HuH-7.5 (cell line): Measurements from ENCODE around the gene ALPG.
"Not testable (repeated sequence)": the region's sequence is repeated elsewhere in the genome, so short reads cannot be mapped to it uniquely, and the experiment has no call there.

Source experiments
- DNase-seq: peaks from one replicate; pipeline ENCODE4 v3.0.0; 2011; ENCODE audit warnings: low spot score

Gene ALPG

DNA sequence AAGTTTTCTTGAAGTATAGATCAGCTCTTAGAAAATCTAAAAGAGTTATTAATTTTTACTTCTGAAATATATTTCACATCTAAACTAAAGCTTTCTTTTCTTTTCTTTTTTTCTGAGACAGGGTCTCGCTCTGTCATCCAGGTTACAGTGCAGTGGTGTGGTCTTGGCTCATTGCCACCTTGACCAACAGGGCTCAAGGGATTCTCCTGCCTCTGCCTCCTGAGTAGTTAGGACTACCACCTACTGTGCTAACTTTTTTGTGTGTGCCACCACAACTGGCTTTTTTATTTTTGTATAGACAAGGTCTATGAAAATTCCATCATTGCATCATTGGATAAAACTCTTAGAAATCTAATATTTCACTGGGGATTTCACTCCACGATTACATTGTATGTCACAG is 10.0 kb upstream of the ALPG start:
- no peak for DNase-seq

DNA sequence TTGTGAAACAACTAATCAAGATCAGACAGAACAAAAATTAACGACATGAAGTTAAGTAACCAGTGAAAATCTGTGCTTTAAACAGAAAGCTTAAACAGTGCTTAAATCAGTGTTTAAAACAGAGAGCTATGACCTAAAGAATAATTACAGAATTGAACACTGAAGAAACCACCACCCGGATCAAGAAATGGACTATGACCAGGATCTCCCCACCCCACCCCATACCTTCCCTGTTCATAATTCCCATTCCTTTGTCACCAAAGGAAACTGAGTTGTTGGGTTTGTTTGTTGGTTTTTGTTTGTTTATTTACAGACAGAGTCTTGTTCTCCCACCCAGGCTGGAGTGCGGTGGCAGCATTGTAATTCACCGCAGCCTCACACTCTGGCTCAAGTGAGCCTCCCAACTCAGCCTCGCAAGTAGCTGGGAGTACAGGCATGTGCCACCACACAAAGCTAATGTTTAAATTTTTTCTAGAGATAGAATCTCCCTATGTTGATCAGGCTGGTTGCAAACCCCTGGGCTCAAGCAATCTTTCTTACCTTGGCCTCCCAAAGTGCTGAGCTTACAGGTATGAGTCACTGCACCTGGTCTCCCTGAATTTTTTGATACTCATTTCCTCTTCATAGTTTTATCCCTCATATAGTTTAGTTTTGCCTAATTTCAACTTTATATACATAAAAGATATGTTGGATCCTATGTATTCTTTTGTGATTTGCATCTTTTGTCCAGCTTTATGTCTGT is 8.2 kb upstream of the ALPG start:
- DNase-seq, result no peak

DNA sequence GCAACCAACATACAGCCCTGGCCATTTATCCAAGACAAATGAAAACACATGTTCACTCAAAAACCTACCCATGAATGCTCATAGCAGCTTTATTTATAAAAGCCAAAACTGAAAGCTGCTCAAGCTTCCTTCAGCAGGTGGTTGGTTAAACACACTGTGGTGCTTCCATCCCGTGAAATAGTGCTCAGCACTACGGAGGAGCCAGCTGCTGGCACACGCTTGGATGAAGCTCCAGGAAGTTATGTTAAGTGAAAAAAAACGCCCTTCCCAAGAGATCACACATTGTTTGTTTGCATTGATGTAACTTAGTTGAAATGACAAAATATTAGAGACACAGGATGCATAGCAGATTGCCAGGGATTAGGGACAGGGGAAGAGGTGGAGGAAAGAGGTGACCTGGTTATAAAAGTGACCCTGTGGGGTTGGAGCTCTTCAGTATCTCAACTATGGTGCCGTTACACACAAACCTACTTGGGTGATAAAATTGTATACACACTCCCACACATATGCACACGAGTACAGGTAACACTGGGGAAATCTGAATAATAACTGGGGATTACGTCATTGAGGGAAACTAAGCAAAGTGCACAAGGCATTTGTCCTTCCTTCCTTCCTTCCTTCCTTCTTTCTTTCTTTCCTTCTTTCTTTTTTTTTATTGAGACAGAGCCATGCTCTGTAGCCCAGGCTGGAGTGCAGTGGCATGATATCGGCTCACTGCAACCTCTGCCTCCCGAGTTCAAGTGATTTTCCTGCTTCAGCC is 6.2 kb upstream of the ALPG start:
- DNase-seq, result no peak

DNA sequence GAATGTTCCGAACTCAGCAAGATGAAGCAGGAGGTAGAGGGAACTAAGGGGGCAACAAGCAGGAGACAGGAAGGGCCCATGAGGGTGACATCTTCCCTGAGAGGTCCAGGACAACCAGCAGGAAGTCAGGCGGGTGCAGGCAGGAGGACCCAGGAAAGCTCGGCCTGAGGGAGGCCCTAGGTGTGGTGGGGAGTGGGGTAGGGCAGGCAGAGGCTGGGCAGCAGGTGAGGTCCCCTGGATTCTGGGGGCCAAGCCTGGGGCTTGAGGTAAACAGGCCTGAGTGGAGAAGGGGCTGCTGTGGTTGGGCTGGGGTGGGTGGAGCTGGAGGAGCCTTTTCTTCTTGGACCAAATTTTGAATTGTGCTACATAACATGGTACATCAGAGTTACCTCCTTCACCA is 4.1 kb upstream of the ALPG start:
- DNase-seq, result no peak

DNA sequence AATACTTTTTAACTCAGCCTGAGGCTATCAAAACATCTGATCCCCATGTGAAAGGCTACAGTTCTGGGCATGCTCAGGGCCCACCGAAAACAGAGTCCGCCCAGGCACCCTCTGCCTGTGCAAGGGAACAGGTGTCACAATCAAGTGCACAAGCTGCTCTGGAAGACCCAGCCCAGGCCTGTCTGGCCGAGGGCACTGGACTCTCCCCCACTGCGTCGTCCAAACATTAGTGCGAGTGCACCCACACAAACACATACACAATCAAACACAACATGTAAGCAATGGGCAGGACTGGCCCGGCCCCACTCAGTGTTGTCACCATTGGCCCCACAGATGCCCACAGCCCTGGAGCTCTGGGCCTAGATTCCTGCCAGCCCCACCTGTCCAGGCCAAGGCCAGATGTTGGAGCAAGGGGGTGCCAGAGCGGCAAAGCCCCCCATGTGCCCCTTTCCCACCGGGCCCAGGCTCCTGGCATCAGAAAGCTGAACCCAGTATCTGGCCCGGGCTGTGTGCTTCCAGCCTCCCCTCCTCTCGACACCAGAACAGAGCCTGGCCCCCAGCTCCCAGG is 617 bp upstream of the ALPG start:
- DNase-seq, result no peak

DNA sequence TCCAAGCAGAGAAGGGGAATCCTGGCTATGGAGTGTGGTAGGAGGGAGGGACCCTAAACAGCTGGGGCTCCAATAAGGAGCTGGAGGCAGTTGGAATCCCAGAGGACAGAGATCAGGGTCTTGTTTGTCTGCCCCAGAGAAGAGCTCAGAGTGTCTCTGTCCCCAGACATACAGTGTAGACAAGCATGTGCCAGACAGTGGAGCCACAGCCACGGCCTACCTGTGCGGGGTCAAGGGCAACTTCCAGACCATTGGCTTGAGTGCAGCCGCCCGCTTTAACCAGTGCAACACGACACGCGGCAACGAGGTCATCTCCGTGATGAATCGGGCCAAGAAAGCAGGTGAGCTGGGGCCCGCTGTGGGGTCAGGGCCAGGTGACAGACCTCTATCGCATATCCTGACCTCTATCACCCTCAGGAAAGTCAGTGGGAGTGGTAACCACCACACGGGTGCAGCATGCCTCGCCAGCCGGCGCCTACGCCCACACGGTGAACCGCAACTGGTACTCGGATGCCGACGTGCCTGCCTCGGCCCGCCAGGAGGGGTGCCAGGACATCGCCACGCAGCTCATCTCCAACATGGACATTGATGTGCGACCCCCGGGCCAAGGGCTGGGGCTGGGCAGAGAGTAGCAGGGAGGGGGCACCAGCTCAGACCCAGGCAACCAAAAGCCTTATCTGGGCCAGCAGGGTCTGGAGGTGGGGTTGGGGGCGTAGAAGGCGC is 945 bp downstream of the ALPG start:
- DNase-seq, result not testable (repeated sequence)

DNA sequence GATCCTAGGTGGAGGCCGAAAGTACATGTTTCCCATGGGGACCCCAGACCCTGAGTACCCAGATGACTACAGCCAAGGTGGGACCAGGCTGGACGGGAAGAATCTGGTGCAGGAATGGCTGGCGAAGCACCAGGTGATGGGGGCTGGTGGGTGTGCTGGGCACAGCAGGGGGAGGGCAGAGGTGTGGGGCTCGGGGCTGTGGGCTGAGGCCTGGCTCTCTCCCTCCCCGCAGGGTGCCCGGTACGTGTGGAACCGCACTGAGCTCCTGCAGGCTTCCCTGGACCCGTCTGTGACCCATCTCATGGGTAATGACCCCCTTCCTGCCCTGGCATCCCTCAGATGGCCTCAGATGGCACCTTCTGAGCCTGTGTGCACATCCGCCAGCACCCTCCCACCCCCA is 1.6 kb downstream of the ALPG start:
- not testable (repeated sequence) for DNase-seq

DNA sequence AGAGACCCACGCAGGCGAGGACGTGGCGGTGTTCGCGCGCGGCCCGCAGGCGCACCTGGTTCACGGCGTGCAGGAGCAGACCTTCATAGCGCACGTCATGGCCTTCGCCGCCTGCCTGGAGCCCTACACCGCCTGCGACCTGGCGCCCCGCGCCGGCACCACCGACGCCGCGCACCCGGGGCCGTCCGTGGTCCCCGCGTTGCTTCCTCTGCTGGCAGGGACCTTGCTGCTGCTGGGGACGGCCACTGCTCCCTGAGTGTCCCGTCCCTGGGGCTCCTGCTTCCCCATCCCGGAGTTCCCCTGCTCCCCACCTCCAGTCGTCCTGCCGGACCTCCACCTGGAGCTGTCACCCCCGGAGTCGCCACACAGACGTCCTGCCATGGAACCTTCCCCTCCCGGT is 3.0 kb downstream of the ALPG start:
- DNase-seq, result not testable (repeated sequence)

DNA sequence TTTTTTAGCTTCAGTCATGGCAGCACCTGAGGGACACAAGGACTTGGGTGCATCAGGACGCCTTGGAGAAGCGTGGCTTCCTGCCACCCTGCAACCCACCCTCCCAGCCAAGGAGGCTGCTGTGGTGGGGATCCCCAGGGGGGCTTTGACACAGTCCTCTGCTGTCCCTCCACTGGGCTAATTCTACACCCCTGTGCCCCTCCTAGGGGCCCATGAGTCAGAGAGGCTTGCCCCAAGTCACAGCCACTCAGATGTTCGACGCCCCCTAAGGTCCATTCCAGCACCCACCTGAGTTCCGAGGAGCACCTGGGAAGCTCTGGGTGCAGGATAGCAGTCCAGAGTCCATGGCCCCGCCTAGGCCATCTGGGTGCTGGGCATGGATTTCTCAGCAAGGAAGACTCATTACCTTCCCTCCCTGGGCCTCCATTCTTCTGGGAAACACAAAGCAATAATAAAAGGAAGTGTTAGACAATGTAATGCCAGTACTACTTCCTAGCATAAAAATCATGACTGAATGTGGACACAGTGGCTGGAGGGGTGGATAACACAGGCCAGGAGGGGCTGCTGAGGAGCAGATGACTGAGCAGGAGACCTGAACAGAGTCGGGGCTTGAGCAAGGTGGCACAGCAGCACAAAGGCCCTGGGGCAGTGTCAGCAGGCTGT is 3.7 kb downstream of the ALPG start:
- DNase-seq, result no peak

DNA sequence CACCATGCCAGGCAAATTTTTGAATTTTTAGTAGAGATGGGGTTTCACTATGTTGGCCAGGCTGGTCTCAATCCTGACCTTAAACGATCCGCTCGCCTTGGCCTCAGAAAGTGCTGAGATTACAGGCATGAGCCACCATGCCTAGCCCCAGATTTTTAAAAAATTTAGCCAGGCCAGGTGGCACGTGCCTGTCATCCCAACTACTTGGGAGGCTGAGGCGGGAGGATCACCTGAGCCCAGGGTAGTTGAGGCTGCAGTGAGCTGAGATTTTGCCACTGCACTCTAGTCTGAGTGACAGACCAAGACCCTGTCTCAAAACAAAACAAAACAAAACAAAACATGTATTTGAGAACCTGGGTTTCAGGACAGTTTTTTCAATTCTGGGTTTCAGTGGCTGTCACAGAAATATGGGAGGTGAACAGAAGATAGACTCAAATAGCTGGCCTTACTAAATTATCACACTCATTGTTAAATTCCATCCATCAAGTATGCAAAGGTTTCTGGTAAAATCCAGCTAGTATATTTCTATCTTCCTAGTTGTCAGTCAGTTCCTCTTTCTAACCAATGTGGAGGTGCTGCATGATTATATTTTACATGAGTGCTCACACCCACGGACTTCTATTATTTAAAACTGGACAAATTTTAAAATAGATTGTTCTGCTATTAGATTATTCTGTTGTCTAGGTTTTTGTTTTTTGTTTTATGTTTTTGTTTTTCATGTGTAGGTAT is 5.4 kb downstream of the ALPG start:
- DNase-seq, result no peak

DNA sequence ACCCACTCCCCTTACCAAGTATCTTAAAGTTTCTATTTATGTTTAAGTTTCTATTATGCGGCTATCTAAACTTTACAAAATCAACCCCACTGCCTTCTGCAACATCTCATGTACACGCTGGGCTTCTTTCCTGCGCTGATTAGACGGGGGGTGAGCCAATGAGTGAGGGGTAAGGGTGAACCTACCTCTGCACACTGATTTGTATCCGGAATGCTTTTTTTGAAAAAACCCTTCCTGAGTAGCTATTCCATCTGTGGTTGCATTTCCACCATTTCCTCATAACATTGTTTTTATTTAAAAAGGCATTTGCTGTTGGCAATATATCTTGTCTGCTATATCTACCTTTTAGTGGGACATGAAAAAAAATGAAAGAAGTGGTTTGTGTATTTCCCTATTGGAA is 6.3 kb downstream of the ALPG start:
- DNase-seq, result no peak

DNA sequence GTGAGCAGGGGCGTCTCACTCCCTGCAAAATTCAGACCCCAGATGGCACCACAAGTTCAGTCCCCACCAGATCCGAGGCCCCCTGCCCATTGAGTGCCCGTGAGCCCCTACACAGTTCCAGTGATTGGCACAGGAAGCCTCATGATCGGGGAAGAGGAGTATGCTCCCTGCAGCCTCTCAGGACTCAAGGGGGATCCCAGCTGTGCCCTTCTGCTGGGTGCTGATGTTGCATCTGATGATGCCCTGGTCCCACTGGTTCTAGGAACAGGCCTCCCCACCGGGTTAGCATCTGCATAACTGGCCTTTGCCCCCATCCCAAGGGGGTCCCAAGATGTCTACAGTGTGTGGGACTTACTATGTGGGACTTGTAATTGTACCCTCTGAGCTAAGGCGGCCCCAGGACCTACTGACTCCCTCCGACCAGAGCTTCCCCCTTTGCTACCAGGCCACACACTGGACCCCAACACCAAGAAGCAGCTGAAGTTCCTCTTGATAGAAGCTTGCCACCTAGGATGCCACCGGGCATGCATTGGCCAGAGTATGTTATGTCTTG is 8.6 kb downstream of the ALPG start:
- DNase-seq, result no peak

DNA sequence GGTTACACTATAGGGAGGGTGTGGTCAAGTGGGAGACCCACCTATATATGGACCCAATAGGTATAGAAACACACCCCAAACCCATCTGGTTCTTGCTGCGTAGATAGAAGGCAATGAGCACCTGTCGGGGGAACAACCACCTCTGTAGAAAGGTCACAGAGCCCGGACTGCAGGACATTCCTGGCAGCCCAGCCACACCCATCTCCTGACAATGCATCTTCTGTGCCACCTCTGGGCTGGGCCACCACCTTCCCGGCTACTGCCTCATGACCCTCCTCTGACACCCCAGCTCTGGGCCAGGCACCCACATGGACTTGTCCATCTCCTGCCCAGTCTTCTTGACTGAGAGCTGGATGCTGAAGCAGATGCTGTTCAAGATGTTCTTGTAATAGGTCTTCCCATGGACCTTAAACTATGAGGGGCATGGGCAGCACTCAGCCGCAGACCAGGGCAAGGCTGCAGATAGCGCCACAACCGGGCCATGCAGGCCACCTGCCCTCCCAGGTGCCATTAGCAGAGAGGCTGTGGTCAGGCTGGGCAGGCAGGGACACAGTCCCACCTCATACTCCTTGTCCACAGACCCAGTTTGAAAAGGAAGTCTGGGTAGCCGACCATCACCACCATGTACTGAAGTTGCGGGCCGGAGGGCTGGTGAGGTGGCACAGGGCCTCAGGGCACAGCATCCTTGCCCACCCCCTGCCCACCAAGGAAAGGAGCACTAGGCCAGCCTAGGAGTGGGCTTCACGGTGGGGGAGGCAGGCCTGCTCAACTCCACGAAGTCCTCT is 9.3 kb downstream of the ALPG start:
- no peak for DNase-seq

DNA sequence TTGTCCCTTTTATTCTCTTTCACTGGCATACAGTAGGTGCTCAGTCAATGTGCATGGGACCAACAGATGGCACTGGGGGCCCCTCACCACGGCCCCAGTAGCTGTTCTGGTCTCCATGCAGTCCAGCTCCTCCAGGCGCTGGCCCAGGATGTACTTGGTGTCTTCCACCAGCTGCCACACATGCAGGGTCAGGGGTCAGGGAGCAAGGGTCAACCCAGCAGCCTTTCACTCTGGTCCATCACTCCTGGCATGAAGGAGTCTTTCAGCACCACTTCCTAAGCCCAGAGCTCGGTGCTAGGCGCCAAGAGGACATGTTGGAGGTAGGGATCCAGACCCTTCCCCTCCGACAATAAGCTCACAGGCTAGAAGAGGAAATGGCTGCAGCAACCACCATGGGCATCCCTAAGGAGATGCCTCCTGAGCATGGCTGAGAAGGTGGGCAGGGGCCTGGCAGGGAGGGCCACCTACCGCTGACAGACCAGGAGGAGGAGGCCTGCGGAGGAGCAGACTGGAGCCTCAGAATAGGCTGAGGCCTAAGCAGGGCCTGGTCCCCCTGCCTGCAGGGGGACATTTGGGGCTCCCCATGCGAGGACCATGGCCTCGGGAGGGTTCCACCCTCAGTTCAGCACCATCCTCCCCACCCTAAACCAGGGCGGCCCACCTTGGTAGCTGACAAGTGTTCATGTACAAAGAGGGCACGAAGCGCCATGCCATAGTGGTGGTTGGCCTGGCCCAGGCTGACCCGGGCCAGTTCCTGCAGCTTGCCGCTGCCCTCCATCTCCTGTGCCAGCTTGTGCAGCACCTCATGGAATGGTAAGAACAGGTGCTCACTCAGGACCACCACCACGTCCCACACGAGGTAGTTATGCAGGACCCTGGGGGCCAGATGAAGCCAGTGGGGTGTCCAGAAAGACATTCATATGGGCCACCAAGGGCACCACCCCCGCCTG is 10.2 kb downstream of the ALPG start:
- DNase-seq, result no peak

DNA sequence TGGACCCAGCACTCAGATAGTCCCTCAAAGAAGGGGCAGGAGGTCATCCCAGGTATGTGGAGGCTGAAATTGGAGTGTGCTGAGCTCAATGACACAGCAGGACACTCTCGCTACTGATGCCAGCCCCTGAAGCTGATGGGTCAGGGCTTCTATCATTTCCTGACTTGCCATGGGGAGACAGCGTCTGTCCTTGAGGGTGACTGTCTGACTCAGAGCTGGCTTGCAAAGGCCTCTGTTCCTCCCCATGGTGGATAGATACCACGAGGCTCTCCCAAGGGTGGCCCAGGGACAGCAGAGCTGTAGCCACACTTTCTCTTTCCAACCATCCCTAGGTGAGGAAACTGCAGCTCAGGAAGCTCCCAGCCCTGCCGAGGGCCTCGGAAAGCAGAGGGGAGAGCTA is 10.8 kb downstream of the ALPG start:
- no peak for DNase-seq

DNA sequence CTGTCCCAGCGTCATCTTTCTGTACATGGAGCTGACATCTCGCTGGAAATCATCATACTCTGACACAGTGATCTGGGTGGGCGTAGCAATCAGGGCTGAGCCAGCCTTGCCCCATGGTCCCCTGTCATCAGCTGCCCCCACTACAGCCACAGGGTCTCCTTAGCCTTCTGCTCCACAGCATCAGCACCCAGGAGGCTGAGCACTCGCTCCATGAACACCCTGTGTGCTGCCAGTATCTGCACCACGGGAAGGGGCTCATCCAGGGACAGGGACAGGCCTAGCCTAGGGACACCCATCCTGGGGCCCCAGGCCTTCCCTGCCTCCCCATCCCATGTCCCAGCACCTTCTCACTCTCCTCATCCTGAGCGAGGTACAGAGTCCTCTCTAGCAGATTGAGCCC is 11.4 kb downstream of the ALPG start:
- DNase-seq, result no peak

DNA sequence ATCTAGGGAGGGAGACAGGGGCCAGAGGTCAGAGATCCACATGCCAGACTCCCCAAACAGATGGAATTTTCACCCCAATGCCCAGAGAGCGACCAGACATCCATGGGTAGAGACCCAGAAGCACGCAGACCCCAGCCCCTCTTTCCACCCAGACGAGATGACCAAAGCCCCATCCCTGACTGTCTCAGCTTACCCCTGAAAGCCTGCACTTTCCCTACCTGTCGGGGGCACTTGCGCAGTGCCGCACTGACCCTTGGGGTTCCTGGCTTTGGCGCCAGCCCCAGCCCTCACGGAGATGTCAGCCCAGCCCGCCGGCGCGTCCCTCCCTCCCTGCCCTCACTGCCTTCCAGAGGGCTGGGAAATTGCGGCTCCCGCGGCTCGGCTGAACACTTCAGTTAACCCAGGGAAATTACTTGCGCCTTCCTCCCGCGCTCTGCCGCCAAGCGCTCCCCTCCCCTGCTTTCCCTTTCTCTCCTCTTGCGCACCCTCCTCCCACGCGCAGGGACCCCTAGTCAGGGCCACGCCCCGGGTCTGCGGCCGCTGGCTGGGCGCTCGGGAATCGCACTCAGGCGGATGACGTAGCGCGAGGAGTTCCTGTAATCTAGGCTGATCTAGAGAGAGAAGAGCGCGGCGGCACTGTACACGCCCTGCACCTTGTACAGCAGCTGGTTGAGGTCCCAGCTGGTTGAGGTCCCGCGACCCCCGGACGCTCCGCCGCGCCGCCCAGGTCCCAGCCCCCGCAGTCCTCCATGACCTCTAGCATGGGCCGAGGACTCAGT is 12.0 kb downstream of the ALPG start:
- DNase-seq, result no peak
